ENCODE data around the gene CAB39. TPM values are rescaled to one million over a fixed set of nuclear protein-coding genes. Genes with fewer than 3 reads are reported as not detected.

Gene CAB39
- polyA plus RNA-seq, 1 donor (not counting 4 experiments of a cell fraction or from before 2014, with no cell fraction given), result 120 TPM

- no peaks in the 10 kb centered on the region for H4K20me1 ChIP-seq (ENCODE audit: control insufficient read depth, extremely low read depth, insufficient read depth, low read length)
- no peak overlapping the region for H3K4me2 ChIP-seq (ENCODE audit: control insufficient read depth, extremely low read depth, insufficient read depth, low read depth, low read length)
- H3K27ac ChIP-seq (ENCODE audit: control insufficient read depth, insufficient read depth, low read length), result no peak overlapping the region
Observed at GRCh38 chr2:230671117-230671516, 41.5 kb upstream of the CAB39 start.

DNA sequence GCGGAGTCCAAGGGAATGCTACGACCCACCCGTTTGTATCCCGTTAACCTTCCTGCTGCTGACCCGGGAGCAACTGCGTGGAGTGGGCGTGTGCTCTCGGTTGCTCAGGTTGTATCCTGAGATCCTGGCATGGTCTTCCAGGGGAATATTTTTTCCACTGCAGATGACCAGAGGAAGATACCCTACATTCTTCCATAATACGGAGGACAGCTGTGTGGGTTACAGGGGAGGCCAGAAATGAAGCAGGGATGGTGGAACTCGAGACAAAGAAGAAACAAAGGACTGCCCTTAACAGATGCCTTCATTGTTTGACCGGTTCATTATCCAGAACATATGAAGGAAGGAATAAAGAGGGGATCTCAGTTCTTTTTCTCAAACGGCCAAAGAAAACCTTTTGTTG lies 39.8 kb upstream of the CAB39 start:
- TF ChIP-seq CTCF (optimal IDR thresholded peaks at IDR 0.05 in 1 of 3, IDR thresholded peaks at IDR 0.05 in 1 of 3, conservative IDR thresholded peaks at IDR 0.05 in 1 of 3; ENCODE audit: extremely low read depth in 1 of 3, insufficient read depth in 2 of 3, low read length in 3 of 3), result no peak
- TF ChIP-seq EZH2 (IDR thresholded peaks at IDR 0.05; ENCODE audit: low read length), result no peak
- dilution Hi-C loops (cut with MboI; ENCODE audit: extremely low pct_ligation_motif_present, low sequenced_read_pairs), result no loop called here
- Histone ChIP-seq H3K27me3 (ENCODE audit: control insufficient read depth, extremely low read depth, insufficient read depth, low read length) (no peaks in the 10 kb centered on the region), H3K9ac (ENCODE audit: control insufficient read depth, extremely low read depth, insufficient read depth, low read length) (no peak overlapping the region), H3K9me3 (ENCODE audit: control insufficient read depth, low read depth, low read length) (peaks cover under 1% of the 10 kb centered on the region), H3K9me1 (ENCODE audit: control insufficient read depth, extremely low read depth, insufficient read depth, low read length) (no peaks in the 10 kb centered on the region), H3K4me2 (ENCODE audit: control insufficient read depth, extremely low read depth, insufficient read depth, low read depth, low read length) (no peak overlapping the region), H4K20me1 (ENCODE audit: control insufficient read depth, extremely low read depth, insufficient read depth, low read length) (no peaks in the 10 kb centered on the region), H3K27ac (ENCODE audit: control insufficient read depth, insufficient read depth, low read length) (no peak overlapping the region), H2AFZ (ENCODE audit: control insufficient read depth, low read length) (no peak overlapping the region), H3K79me2 (ENCODE audit: control insufficient read depth, insufficient read depth, low read length) (no peaks in the 10 kb centered on the region), H3K4me1 (ENCODE audit: control insufficient read depth, extremely low read depth, insufficient read depth, low read length) (peaks cover 9% of the 10 kb centered on the region), H3K4me3 (ENCODE audit: control insufficient read depth in 2 of 3, extremely low read depth in 1 of 3, insufficient read depth in 2 of 3, low read depth in 1 of 3, low read length in 3 of 3) (no peak overlapping the region), H3K36me3 (ENCODE audit: control insufficient read depth in 2 of 2, extremely low read depth in 1 of 2, insufficient read depth in 2 of 2, low read length in 2 of 2) (no peaks in the 10 kb centered on the region)
- FAIRE-seq (no peak), DNase-seq (ENCODE audit: low read depth, low spot score) (no peak)

More at GRCh38 chr2:230671117-230671516, 41.5 kb upstream of the CAB39 start:
- dilution Hi-C loops (cut with MboI; ENCODE audit: extremely low pct_ligation_motif_present, low sequenced_read_pairs), result no loop called here
- Histone ChIP-seq H3K9me3 (ENCODE audit: control insufficient read depth, low read depth, low read length) (no peaks in the 10 kb centered on the region), H2AFZ (ENCODE audit: control insufficient read depth, low read length) (no peak overlapping the region), H3K4me3 (ENCODE audit: control insufficient read depth in 2 of 3, extremely low read depth in 1 of 3, insufficient read depth in 2 of 3, low read depth in 1 of 3, low read length in 3 of 3) (no peak overlapping the region), H3K9me1 (ENCODE audit: control insufficient read depth, extremely low read depth, insufficient read depth, low read length) (no peaks in the 10 kb centered on the region), H3K27me3 (ENCODE audit: control insufficient read depth, extremely low read depth, insufficient read depth, low read length) (no peaks in the 10 kb centered on the region), H3K36me3 (ENCODE audit: control insufficient read depth in 2 of 2, extremely low read depth in 1 of 2, insufficient read depth in 2 of 2, low read length in 2 of 2) (no peaks in the 10 kb centered on the region), H3K9ac (ENCODE audit: control insufficient read depth, extremely low read depth, insufficient read depth, low read length) (no peak overlapping the region), H3K79me2 (ENCODE audit: control insufficient read depth, insufficient read depth, low read length) (no peaks in the 10 kb centered on the region), H3K4me1 (ENCODE audit: control insufficient read depth, extremely low read depth, insufficient read depth, low read length) (peaks cover 25% of the 10 kb centered on the region)
- FAIRE-seq, result no peak
- TF ChIP-seq CTCF (optimal IDR thresholded peaks at IDR 0.05 in 1 of 3, IDR thresholded peaks at IDR 0.05 in 1 of 3, conservative IDR thresholded peaks at IDR 0.05 in 1 of 3; ENCODE audit: extremely low read depth in 1 of 3, insufficient read depth in 2 of 3, low read length in 3 of 3), result no peak
- TF ChIP-seq EZH2 (IDR thresholded peaks at IDR 0.05; ENCODE audit: low read length), result no peak
- DNase-seq (ENCODE audit: low read depth, low spot score), result no peak

All from keratinocyte (primary cell).